ENCODE results near the gene NDUFAF5. TPM values are rescaled to one million over a fixed set of nuclear protein-coding genes. Genes with fewer than 3 reads are reported as not detected.

The NDUFAF5 gene
- total RNA-seq, 2 experiments from 2014 or later, result 32.7 to 37.4 TPM

DNA sequence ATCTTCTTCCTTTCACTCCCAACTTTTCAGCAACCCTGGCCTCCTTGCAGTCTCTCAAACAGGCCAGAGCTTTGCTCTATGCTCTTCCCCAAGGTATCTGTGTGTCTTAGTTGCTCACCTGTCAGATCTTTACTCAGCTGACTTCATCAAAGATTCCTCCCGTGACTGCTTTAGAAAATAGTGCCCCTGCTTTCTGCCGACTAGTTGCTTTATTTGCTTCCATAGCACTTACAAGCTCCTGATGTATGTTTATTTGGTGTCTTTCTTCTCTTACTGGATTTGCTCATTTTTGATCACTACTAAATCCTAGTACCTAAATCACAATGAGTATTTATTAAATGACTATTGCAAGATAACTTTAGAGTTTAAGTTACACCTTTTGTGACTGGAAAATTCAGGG is 5.9 kb downstream of the NDUFAF5 start:
- H3K27ac Mint-ChIP-seq, result no peak overlapping the region
- no peaks in the 10 kb centered on the region for H3K9me3 Mint-ChIP-seq
- H3K27me3 Mint-ChIP-seq, result no peaks in the 10 kb centered on the region
- POLR2A ChIA-PET, result no interaction called here
- peaks cover 31% of the 10 kb centered on the region for H3K36me3 Mint-ChIP-seq
- H3K4me3 Mint-ChIP-seq, result no peak overlapping the region
- H3K4me1 Mint-ChIP-seq, result peaks cover 16% of the 10 kb centered on the region
- ATAC-seq (ENCODE audit: low read depth) (no peak), DNase-seq (no peak)

DNA sequence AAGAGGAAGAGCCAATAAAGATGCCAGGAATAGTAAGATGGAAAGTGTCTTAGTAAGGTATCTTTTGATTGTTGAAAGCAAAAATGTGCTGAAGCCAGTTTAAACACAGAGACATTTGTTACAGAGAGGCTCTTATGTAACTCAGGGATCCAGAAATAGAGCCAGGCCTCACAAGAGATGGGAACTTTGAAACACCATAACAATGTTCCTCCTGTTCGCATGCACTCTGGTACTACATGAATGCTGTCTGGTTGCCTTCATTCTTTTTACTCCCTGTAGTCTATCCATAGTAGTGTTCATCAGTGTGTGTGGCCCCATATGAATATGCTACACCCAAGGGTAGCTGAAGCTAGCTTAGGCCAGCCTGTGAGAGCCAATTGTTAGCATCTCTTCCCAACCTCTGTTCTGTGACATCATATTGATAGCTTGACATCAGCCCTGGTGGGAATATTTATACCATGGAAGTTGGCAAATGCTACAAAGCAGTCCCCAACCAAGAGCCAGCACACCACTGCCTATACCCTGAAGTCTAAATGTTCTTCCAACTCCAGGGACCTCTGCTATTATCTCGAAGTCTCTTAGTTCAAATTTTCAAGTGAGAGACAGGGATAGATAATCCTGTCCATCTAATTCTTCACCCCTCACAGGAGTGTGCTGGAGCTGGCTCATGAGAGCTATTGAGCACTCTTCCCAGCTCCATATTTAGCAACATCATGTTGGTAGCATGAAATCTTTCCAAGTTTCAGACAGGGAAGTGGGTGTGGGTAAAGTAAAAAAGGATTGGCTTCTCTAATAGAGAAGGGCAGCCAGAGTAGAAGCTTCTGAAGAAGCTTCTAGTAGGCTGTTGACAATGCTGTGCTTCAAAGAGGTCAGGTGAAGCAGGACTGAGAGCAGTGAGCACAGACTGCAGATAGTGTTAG is 7.0 kb downstream of the NDUFAF5 start:
- Mint-ChIP-seq H3K27ac (peak overlapping the region; percentile 73), H3K36me3 (peaks cover 35% of the 10 kb centered on the region)

DNA sequence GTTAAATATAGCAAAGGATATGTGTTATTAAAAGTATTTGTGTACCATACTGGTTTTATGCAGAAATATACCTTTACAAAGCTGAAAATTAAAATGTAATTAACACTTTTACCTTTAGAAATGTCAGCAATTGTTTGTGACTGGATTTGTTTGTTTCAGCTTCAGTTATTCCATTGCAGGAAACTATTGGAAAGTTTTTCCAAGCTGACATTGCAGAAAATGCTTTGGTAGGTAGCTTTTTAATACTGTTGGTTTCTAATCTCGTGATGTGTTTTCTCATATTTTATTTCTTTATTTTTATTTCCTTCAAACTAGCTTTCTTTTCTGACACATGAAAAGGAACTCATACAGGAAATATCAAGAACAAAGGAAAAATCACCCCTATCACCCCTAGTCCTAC is 8.2 kb downstream of the NDUFAF5 start:
- no peak overlapping the region for H3K27ac Mint-ChIP-seq
- H3K4me3 Mint-ChIP-seq, result no peak overlapping the region
- no peaks in the 10 kb centered on the region for H3K4me1 Mint-ChIP-seq
- peaks cover 35% of the 10 kb centered on the region for H3K36me3 Mint-ChIP-seq
- no peak for ATAC-seq (ENCODE audit: low read depth)
- H3K27me3 Mint-ChIP-seq, result no peaks in the 10 kb centered on the region
- H3K9me3 Mint-ChIP-seq, result no peaks in the 10 kb centered on the region
- POLR2A ChIA-PET, result interaction anchor here (1.1 kb wide), 1 partner anchor 9 kb away, joined by 4 read pairs; no protein-coding TSS in a partner anchor
- DNase-seq, result no peak

More for the DNA sequence above, 7.0 kb downstream of the NDUFAF5 start:
- H3K9me3 Mint-ChIP-seq, result no peaks in the 10 kb centered on the region
- H3K4me3 Mint-ChIP-seq, result no peak overlapping the region
- ATAC-seq (ENCODE audit: low read depth) (no peak), DNase-seq (no peak)
- POLR2A ChIA-PET, result interaction anchor here (1.1 kb wide), 1 partner anchor 7 kb away, joined by 4 read pairs; no protein-coding TSS in a partner anchor
- H3K4me1 Mint-ChIP-seq, result peaks cover 5% of the 10 kb centered on the region
- H3K27me3 Mint-ChIP-seq, result no peaks in the 10 kb centered on the region

DNA sequence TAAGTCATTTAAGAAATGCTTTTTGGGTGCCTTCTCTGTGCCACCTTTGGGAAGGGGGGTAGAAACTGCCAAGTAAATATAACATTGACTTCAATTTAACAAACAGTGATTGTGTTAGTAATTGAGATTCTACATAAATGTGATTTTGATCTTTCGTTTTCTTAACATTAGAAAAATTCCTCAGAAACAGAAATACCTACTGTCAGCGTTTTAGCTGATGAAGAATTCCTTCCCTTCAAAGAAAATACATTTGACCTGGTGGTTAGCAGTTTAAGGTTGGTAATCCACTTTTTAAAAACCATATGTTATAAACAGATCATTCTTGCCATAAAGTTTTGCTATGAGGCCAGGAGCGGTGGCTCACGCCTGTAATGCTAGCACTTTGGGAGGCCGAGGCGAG is 9.8 kb downstream of the NDUFAF5 start:
- ATAC-seq (ENCODE audit: low read depth), result no peak
- H3K36me3 Mint-ChIP-seq, result peaks cover 38% of the 10 kb centered on the region

DNA sequence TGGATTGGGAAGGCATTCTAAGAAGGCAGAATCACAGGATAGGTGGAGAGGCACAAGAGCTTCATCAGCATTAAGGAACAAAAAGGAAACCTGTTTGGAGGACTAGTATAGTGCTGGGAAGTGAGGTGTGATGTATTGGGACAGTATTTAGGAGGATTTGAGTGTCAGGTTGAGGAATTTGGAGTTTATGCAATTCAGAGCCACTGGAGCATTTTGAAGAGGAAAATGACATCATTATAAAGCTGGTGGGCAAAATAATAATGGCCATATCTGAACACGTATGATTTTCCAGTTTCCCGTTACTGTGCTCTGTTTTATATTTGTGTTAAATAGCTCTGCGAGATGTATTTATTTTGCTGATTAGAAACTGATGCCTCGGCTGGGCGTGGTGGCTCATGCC is 14.2 kb downstream of the NDUFAF5 start:
- H3K27ac Mint-ChIP-seq, result no peak overlapping the region
- DNase-seq, result no peak
- POLR2A ChIA-PET, result no interaction called here

More for the DNA sequence above, 9.8 kb downstream of the NDUFAF5 start:
- POLR2A ChIA-PET, result no interaction called here
- DNase-seq, result no peak
- H3K27ac Mint-ChIP-seq, result no peak overlapping the region
- H3K4me3 Mint-ChIP-seq, result no peak overlapping the region
- no peaks in the 10 kb centered on the region for H3K27me3 Mint-ChIP-seq
- no peaks in the 10 kb centered on the region for H3K9me3 Mint-ChIP-seq
- no peaks in the 10 kb centered on the region for H3K4me1 Mint-ChIP-seq

DNA sequence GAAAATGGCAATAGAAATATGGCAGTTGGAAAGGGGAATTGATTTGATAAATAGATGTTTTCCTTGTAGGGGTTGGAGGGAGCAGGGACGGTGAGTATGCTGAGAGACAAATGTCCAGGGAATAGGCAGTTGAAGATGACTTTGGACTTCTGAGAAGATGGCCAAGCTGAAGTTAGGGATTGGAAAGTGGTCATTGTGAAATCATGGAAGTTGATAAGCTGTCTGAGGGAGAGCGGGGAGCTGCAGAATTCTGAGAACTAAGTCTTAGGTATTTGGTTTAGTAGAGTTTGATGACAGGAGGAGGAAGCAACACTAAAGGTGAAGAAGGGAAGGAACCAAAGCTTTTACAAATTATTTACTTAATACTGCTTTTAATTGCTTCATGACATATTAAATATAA is 15.1 kb downstream of the NDUFAF5 start:
- Mint-ChIP-seq H3K27ac (no peak overlapping the region), H3K36me3 (peaks cover 22% of the 10 kb centered on the region), H3K4me3 (no peak overlapping the region), H3K27me3 (no peaks in the 10 kb centered on the region), H3K9me3 (no peaks in the 10 kb centered on the region), H3K4me1 (peaks cover 3% of the 10 kb centered on the region)
- POLR2A ChIA-PET, result no interaction called here
- ATAC-seq (ENCODE audit: low read depth) (no peak), DNase-seq (no peak)

More for the DNA sequence above, 14.2 kb downstream of the NDUFAF5 start:
- H3K9me3 Mint-ChIP-seq, result no peaks in the 10 kb centered on the region
- peaks cover 3% of the 10 kb centered on the region for H3K4me1 Mint-ChIP-seq
- H3K27me3 Mint-ChIP-seq, result no peaks in the 10 kb centered on the region
- H3K36me3 Mint-ChIP-seq, result peaks cover 25% of the 10 kb centered on the region
- no peak for ATAC-seq (ENCODE audit: low read depth)
- H3K4me3 Mint-ChIP-seq, result no peak overlapping the region

DNA sequence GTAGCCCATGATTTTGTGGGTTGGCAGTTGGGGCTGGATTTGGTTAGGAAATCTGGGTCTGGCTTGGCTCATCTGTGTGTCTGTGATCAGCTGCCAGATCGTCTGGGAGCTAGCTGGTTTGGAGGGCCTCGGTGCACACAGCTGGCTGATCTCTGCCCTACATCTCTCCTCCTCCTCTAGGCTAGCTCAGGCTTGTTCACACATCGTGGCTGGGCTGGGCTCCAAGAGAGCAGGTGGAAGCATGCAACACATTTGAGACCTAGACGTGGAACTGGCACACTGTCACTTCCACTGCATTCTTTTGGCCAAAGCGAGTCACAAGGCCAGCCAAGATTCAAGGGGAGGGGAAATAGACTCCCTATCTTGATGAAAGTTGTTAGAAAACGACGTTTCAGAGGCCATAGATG is 15.9 kb downstream of the NDUFAF5 start:
- no peaks in the 10 kb centered on the region for H3K9me3 Mint-ChIP-seq
- no peaks in the 10 kb centered on the region for H3K27me3 Mint-ChIP-seq
- H3K4me3 Mint-ChIP-seq, result no peak overlapping the region
- H3K4me1 Mint-ChIP-seq, result peaks cover 3% of the 10 kb centered on the region
- H3K36me3 Mint-ChIP-seq, result peaks cover 22% of the 10 kb centered on the region
- DNase-seq (no peak), ATAC-seq (ENCODE audit: low read depth) (no peak)
- POLR2A ChIA-PET, result no interaction called here
- peak overlapping the region; percentile 38 for H3K27ac Mint-ChIP-seq

DNA sequence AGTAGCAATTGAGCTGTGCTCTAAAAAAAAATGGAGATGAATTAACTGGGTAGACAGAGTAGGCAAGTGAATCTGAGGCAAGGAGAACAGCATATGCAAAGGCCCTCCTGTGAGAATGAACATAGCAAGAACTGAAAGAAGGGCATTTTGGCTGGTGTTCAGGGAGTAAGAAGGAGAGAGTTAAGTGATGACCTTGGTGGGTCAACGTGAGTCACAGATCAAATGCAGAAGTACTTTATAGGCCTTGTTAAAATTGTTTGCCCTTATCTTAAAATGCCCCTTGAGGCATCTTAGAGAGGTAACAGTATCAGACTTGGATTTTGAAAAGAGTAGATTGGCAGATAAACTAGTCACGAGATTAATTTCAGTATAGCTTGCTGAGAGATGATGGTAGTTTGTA is 24.5 kb downstream of the NDUFAF5 start:
- POLR2A ChIA-PET, result no interaction called here
- DNase-seq (no peak), ATAC-seq (ENCODE audit: low read depth) (no peak)
- Mint-ChIP-seq H3K9me3 (no peaks in the 10 kb centered on the region), H3K4me1 (no peaks in the 10 kb centered on the region), H3K27ac (no peak overlapping the region), H3K4me3 (no peak overlapping the region), H3K36me3 (peaks cover 9% of the 10 kb centered on the region), H3K27me3 (no peaks in the 10 kb centered on the region)

DNA sequence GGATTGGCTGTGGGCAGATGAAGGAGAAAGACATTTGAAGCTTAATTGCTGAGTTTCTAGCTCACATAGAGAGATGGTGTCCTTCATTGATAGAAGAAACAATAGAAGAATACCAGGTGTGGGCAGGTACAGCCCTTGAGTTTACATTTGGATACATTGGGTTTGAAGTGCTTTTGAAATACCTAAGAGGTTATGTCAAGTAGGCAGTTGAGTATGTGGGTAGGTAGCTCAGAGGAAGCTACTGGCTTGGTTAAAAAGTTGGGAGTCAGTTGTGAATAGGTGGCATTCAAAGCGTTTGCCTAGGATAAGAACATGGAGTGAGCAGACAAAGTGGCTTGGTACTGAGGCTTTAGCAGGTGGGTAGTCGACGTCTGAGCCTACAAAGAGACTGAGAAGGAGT is 25.0 kb downstream of the NDUFAF5 start:
- Mint-ChIP-seq H3K9me3 (no peaks in the 10 kb centered on the region), H3K36me3 (peaks cover 9% of the 10 kb centered on the region), H3K27ac (no peak overlapping the region), H3K27me3 (no peaks in the 10 kb centered on the region), H3K4me1 (no peaks in the 10 kb centered on the region), H3K4me3 (no peak overlapping the region)
- POLR2A ChIA-PET, result no interaction called here
- ATAC-seq (ENCODE audit: low read depth) (no peak), DNase-seq (no peak)

DNA sequence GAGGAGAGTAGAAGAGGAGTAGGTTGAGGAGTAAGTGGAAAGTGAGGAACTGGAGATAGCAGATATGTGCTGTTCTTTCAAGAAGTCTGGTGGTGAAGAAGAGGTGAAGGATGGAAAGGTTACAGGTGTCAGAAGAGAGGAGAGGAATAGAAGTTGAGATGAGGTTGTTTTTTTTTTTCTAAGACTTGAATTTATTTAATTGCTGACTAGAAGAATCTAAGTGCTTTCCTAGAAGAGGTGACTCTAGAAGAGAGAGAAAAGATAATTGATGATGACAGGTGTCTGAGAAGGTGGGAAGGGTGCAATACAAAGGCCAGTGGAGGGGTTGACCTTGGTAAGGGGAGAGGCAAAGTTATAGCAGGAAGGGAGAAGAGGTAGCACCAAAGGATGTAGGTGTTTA is 25.6 kb downstream of the NDUFAF5 start:
- POLR2A ChIA-PET, result no interaction called here

DNA sequence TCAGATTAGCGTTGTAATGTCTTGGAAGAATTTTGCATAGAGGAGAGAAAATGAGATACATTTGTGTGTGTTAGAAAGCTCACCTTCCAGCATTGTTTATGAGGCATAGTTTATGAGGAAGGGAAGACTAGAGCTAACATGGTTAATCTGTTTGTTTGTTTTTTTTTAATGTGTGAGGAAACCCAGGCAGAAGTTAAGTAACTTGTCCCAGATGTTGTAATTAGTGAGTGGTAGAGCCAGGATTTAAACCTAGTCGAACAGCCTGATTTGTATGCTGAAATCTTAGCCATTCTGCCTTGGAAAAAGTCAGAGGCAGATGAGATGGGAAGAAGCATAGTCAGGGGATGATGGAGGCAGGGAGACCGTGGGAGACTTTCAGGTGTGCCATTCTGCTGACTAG is 29.1 kb downstream of the NDUFAF5 start:
- ATAC-seq (ENCODE audit: low read depth) (no peak), DNase-seq (no peak)
- POLR2A ChIA-PET, result no interaction called here
- H3K4me3 Mint-ChIP-seq, result no peak overlapping the region
- H3K4me1 Mint-ChIP-seq, result no peaks in the 10 kb centered on the region
- H3K27ac Mint-ChIP-seq, result no peak overlapping the region
- H3K36me3 Mint-ChIP-seq, result peaks cover 7% of the 10 kb centered on the region
- no peaks in the 10 kb centered on the region for H3K27me3 Mint-ChIP-seq
- no peaks in the 10 kb centered on the region for H3K9me3 Mint-ChIP-seq

More for the DNA sequence above, 25.6 kb downstream of the NDUFAF5 start:
- no peaks in the 10 kb centered on the region for H3K27me3 Mint-ChIP-seq
- no peak for DNase-seq
- no peaks in the 10 kb centered on the region for H3K9me3 Mint-ChIP-seq
- no peak overlapping the region for H3K4me3 Mint-ChIP-seq
- no peak overlapping the region for H3K27ac Mint-ChIP-seq
- H3K4me1 Mint-ChIP-seq, result no peaks in the 10 kb centered on the region
- peaks cover 9% of the 10 kb centered on the region for H3K36me3 Mint-ChIP-seq
- ATAC-seq (ENCODE audit: low read depth), result no peak

DNA sequence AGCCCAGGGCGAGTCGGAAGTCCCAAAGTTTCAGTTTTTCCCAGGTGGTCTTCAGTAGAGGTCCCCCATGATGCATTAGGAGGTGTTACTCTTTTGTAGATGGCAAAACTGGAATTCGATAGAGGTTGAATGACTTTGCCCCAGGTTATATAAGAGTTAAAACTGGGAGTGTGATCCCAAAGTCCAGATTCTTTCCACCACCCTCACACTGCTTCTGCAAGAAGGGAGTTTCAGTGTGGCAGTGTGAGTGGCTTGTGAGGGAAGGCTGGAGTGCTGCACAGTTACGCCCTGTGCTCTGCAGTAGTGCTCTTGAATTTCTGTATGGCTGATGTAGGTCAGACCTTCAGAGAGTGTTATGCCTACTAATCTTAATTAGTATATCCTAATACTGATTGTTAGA is 29.8 kb downstream of the NDUFAF5 start:
- H3K9me3 Mint-ChIP-seq, result no peaks in the 10 kb centered on the region
- H3K4me1 Mint-ChIP-seq, result no peaks in the 10 kb centered on the region
- no peak for DNase-seq
- no peaks in the 10 kb centered on the region for H3K27me3 Mint-ChIP-seq
- POLR2A ChIA-PET, result no interaction called here
- ATAC-seq (ENCODE audit: low read depth), result no peak
- H3K36me3 Mint-ChIP-seq, result peaks cover 7% of the 10 kb centered on the region
- no peak overlapping the region for H3K27ac Mint-ChIP-seq
- no peak overlapping the region for H3K4me3 Mint-ChIP-seq

DNA sequence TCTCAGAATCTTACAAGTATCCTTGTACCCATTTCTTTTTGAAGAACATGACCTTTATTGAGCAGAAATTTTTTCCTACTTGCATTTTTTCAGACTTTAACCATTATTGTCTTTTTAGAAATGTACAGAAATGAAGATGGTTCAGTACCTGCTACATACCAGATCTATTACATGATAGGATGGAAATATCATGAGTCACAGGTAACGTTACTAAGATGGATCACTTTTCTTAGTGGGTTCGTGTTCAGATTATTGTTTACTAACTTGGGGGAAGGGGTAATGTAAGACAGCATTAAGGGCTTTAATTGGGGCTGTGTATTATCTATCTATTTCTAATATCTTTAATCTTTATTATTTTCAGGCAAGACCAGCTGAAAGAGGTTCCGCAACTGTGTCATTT is 31.9 kb downstream of the NDUFAF5 start:
- no peaks in the 10 kb centered on the region for H3K27me3 Mint-ChIP-seq
- peaks cover 10% of the 10 kb centered on the region for H3K36me3 Mint-ChIP-seq
- no peaks in the 10 kb centered on the region for H3K9me3 Mint-ChIP-seq
- POLR2A ChIA-PET, result no interaction called here
- DNase-seq, result no peak
- no peaks in the 10 kb centered on the region for H3K4me1 Mint-ChIP-seq
- ATAC-seq (ENCODE audit: low read depth), result no peak
- H3K27ac Mint-ChIP-seq, result no peak overlapping the region
- H3K4me3 Mint-ChIP-seq, result no peak overlapping the region

DNA sequence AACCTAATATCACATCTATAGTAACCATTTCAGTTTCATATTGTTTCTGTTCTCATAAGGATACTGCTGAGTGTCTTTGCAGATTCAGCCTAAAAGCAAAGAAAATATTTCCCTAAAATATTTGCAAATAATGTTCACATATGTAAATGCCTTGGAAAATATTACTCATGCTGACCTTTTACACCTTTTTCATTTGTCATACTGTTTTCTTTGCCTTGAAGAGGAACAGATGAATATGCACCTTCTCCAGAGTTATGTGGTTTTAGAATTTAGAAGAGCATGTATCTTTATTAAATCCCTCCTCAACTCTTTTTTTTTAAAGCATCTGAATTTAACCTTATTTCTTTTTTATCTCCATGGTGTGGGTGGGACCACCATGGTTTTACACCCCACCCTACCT is 32.5 kb downstream of the NDUFAF5 start:
- DNase-seq (no peak), ATAC-seq (ENCODE audit: low read depth) (no peak)
- Mint-ChIP-seq H3K27me3 (no peaks in the 10 kb centered on the region), H3K4me1 (no peaks in the 10 kb centered on the region), H3K9me3 (no peaks in the 10 kb centered on the region), H3K27ac (no peak overlapping the region), H3K36me3 (peaks cover 10% of the 10 kb centered on the region), H3K4me3 (no peak overlapping the region)
- POLR2A ChIA-PET, result no interaction called here

Data from activated naive CD8-positive, alpha-beta T cell treated with anti-CD3 and anti-CD28 coated beads, Interleukin-2, amount 10 ng/mL, durations not matched to agents 7 days and 5 days (primary cell).